ENCODE measurements around the gene HYAL3. TPM values are rescaled to one million over a fixed set of nuclear protein-coding genes. Genes with fewer than 3 reads are reported as not detected.

HYAL3 gene
- polyA plus RNA-seq, 1 donor from 2014 or later = 9.1 TPM

DNA sequence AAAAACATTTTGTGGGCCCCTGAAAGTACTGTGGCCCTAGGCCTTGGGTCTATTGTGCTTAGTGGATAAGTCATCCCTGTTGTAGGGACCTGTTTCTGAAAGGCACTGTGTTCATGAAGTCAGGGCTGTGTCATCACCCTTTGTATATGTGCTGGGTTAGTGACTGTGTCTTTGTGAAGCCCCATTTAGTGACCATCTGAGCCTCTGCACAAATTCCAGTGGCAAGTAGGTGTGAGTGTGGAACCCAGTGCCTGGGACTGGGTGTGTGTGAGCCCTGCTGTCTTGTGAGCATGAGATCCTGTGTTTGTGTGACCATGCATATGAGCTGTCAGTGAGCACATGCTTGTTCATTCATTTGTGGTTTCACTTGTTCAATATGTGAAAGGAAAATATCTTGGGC, 5.4 kb upstream of the HYAL3 start:
- H3K27ac ChIP-seq (ENCODE audit: low read length) = no peak overlapping the region
- no peaks in the 10 kb centered on the region for H3K27me3 ChIP-seq (ENCODE audit: insufficient read depth, low read depth, low read length)
- no peaks in the 10 kb centered on the region for H3K36me3 ChIP-seq (ENCODE audit: insufficient read depth, low read length)

DNA sequence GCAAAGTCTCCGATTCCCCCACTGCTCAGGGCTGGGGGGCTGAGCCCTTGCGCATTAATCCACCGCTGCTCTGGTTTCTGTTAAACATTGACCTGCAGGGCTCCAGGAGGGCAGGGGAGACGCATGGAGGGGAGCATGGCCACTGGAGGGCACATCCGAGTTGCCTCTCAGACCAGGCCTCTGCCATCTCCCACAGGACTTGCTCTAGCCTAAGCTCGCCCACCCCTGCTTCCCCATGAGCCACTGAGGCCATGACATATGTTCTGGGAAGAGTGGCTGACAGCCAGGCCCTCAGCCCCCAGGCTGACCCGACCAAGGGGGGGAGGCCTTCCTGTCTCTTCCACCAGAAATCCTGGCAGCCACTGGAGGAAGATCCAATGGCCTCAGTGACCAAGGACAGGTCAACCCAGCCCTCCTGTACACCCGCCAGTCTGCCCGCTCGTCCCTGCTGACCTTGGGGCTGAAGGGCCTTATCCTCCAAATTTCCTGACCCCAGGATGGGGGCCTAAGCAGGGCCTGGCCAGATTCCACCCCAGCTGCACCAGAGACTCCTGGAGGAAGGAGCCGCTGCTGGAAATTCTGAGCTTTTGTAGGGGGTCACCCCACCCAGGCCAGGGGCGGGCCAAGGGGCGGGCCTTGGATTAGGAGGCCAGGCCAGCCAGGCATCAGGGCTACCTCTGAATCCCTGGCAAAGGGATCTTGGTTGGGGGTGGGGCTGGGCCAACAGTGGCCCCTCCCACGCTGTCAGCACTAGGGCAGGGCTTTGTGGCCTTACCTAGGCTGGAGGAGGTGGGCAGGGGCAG, 4.0 kb upstream of the HYAL3 start, which contains the start of gene HYAL1:
Gene HYAL1 (minus strand): TSS at position 562 of the 803 bp plus-strand sequence. CDS start 618 bp downstream, outside the sequence.
- H3K9me3 ChIP-seq (ENCODE audit: low read length) = no peaks in the 10 kb centered on the region
- H3K4me3 ChIP-seq (ENCODE audit: low read length) = no peak within 1 kb of the TSS
- H3K27me3 ChIP-seq (ENCODE audit: insufficient read depth, low read depth, low read length) = no peaks in the 10 kb centered on the region
- H3K9ac ChIP-seq (ENCODE audit: low read length) = no peak within 1 kb of the TSS
- TF ChIP-seq, protein P1, sequence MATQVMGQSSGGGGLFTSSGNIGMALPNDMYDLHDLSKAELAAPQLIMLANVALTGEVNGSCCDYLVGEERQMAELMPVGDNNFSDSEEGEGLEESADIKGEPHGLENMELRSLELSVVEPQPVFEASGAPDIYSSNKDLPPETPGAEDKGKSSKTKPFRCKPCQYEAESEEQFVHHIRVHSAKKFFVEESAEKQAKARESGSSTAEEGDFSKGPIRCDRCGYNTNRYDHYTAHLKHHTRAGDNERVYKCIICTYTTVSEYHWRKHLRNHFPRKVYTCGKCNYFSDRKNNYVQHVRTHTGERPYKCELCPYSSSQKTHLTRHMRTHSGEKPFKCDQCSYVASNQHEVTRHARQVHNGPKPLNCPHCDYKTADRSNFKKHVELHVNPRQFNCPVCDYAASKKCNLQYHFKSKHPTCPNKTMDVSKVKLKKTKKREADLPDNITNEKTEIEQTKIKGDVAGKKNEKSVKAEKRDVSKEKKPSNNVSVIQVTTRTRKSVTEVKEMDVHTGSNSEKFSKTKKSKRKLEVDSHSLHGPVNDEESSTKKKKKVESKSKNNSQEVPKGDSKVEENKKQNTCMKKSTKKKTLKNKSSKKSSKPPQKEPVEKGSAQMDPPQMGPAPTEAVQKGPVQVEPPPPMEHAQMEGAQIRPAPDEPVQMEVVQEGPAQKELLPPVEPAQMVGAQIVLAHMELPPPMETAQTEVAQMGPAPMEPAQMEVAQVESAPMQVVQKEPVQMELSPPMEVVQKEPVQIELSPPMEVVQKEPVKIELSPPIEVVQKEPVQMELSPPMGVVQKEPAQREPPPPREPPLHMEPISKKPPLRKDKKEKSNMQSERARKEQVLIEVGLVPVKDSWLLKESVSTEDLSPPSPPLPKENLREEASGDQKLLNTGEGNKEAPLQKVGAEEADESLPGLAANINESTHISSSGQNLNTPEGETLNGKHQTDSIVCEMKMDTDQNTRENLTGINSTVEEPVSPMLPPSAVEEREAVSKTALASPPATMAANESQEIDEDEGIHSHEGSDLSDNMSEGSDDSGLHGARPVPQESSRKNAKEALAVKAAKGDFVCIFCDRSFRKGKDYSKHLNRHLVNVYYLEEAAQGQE (IDR thresholded peaks at IDR 0.05; ENCODE audit: borderline replicate concordance) = no peak
- TF ChIP-seq SMC3 (conservative IDR thresholded peaks at IDR 0.05; ENCODE audit: poor library complexity) = no peak
- TF ChIP-seq POLR2AphosphoS5 (IDR thresholded peaks at IDR 0.05) = no peak
- TF ChIP-seq MXI1 (conservative IDR thresholded peaks at IDR 0.05; ENCODE audit: poor library complexity, severe bottlenecking) = no peak
- TF ChIP-seq, protein P2, sequence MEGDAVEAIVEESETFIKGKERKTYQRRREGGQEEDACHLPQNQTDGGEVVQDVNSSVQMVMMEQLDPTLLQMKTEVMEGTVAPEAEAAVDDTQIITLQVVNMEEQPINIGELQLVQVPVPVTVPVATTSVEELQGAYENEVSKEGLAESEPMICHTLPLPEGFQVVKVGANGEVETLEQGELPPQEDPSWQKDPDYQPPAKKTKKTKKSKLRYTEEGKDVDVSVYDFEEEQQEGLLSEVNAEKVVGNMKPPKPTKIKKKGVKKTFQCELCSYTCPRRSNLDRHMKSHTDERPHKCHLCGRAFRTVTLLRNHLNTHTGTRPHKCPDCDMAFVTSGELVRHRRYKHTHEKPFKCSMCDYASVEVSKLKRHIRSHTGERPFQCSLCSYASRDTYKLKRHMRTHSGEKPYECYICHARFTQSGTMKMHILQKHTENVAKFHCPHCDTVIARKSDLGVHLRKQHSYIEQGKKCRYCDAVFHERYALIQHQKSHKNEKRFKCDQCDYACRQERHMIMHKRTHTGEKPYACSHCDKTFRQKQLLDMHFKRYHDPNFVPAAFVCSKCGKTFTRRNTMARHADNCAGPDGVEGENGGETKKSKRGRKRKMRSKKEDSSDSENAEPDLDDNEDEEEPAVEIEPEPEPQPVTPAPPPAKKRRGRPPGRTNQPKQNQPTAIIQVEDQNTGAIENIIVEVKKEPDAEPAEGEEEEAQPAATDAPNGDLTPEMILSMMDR (IDR thresholded peaks at IDR 0.05; ENCODE audit: poor library complexity, severe bottlenecking) = no peak
- TF ChIP-seq EZH2 (IDR thresholded peaks at IDR 0.05; ENCODE audit: borderline replicate concordance, insufficient read depth, low read length, poor library complexity, severe bottlenecking) = no peak
- TF ChIP-seq RAD21 (conservative IDR thresholded peaks at IDR 0.05) = no peak
- no peak within 1 kb of the TSS for H3K27ac ChIP-seq (ENCODE audit: low read length)
- H2AFZ ChIP-seq (ENCODE audit: low read depth, low read length) = no peak within 1 kb of the TSS
- H3K79me2 ChIP-seq (replicated peaks; ENCODE audit: insufficient read depth, low read length) = no peaks in the 10 kb centered on the region
- no peaks in the 10 kb centered on the region for H3F3A ChIP-seq (ENCODE audit: insufficient read depth, low read length, poor library complexity, severe bottlenecking)
- H3K4me2 ChIP-seq (ENCODE audit: low read length) = no peak within 1 kb of the TSS
- H4K20me1 ChIP-seq (ENCODE audit: insufficient read depth) = no peaks in the 10 kb centered on the region
- H3K9me2 ChIP-seq (ENCODE audit: insufficient read depth, low read length) = no peaks in the 10 kb centered on the region
- H3K36me3 ChIP-seq (ENCODE audit: insufficient read depth, low read length) = no peaks in the 10 kb centered on the region

More for the DNA sequence above, 5.4 kb upstream of the HYAL3 start:
- no peak for TF ChIP-seq EP300 (conservative IDR thresholded peaks at IDR 0.05; ENCODE audit: poor library complexity, severe bottlenecking)
- no peak for TF ChIP-seq RAD21 (conservative IDR thresholded peaks at IDR 0.05)
- TF ChIP-seq TAF1 (IDR thresholded peaks at IDR 0.05; ENCODE audit: low read depth) = no peak
- no peak for TF ChIP-seq POLR2AphosphoS5 (IDR thresholded peaks at IDR 0.05)
- TF ChIP-seq EZH2 (IDR thresholded peaks at IDR 0.05; ENCODE audit: borderline replicate concordance, insufficient read depth, low read length, poor library complexity, severe bottlenecking) = no peak
- no peak for TF ChIP-seq MXI1 (conservative IDR thresholded peaks at IDR 0.05; ENCODE audit: poor library complexity, severe bottlenecking)
- TF ChIP-seq SMC3 (conservative IDR thresholded peaks at IDR 0.05; ENCODE audit: poor library complexity) = no peak
- Histone ChIP-seq H3F3A (ENCODE audit: insufficient read depth, low read length, poor library complexity, severe bottlenecking) (no peaks in the 10 kb centered on the region), H3K9me2 (ENCODE audit: insufficient read depth, low read length) (no peaks in the 10 kb centered on the region), H3K9ac (ENCODE audit: low read length) (no peak overlapping the region), H3K9me3 (ENCODE audit: low read length) (no peaks in the 10 kb centered on the region), H2AFZ (ENCODE audit: low read depth, low read length) (no peak overlapping the region), H3K79me2 (replicated peaks; ENCODE audit: insufficient read depth, low read length) (no peaks in the 10 kb centered on the region), H4K20me1 (ENCODE audit: insufficient read depth) (no peaks in the 10 kb centered on the region), H3K4me3 (ENCODE audit: low read length) (no peak overlapping the region), H3K4me2 (ENCODE audit: low read length) (no peak overlapping the region)
